Measurements from ENCODE around the gene INPP5D.
"Not testable (repeated sequence)": the region's sequence is repeated elsewhere in the genome, so short reads cannot be mapped to it uniquely, and the experiment has no call there.

INPP5D gene

GRCh38 chr2:233056961-233057605 lies 3.1 kb upstream of the INPP5D start:
- no peak for DNase-seq

DNA sequence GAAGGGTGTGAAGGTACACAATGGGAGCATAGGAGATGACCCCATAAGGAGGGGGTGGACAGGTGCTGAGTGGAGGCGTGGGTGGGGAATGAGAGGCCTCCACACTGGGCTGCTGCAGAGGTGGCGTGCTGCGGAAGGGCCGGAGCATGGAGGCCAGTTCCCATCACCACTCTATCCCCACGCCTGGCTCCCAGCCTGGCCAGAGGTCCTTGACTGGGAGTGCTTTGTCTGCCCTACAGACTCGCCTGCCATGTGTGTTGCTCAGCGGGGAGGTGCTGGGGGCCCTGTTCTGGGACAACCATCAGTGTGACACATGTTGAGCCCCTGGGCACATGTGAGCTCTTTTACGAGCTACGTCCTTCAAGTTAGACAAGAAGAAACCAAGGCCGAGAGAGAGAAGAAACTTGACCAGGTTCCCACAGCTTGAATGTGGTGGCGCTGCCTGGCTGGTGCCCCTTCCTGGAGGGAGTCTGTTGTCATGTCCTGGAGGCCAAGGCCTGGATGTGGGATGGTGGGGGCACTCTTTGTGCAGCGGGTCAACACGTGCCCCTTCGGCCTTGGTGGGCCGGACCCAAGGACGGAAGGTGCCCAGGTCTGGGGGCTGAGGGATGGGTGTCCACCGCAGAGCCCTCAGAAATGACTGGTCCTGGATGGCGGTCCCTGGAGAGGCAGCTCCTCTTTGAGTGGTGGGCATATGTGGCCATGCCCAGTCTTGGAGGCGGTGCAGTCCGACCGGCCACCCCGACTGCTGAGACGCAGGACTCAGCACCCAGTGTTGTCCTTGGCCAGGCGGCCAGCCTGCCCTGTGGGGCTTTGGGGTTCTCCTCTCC lies 1.2 kb upstream of the INPP5D start:
- no peak for DNase-seq

DNA sequence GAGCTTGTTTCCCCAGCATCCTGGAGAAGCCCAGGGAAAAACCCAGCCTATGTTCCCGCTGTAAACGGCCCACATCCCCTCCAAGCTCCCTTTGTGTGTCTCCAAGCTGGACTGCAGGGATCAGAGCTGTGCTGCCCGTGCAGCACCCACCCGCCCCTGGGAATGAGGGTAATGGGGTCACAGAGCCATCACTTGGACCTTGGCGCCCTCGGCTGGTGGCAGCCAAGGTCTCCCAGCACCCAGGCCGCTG lies 670 bp upstream of the INPP5D start:
- DNase-seq = no peak

DNA sequence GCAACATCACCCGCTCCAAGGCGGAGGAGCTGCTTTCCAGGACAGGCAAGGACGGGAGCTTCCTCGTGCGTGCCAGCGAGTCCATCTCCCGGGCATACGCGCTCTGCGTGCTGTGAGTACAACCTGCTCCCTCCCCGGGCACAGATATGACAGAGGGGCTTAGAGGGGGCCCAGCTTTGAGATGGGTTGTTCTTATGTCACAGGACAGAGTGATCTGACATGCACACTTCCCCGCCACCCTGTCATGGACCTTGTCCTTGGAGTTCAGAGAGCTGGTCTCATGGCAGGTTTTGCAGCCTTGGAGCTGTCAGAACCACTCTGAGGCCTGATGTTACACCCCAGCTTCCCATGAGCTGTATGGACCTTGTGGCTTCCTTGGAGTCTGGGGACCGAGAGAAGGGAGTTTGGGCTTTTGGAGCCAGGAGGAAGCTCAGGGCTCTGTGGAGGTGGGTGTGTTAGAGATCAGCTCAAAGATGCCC lies 398 bp downstream of the INPP5D start:
- no peak for DNase-seq

DNA sequence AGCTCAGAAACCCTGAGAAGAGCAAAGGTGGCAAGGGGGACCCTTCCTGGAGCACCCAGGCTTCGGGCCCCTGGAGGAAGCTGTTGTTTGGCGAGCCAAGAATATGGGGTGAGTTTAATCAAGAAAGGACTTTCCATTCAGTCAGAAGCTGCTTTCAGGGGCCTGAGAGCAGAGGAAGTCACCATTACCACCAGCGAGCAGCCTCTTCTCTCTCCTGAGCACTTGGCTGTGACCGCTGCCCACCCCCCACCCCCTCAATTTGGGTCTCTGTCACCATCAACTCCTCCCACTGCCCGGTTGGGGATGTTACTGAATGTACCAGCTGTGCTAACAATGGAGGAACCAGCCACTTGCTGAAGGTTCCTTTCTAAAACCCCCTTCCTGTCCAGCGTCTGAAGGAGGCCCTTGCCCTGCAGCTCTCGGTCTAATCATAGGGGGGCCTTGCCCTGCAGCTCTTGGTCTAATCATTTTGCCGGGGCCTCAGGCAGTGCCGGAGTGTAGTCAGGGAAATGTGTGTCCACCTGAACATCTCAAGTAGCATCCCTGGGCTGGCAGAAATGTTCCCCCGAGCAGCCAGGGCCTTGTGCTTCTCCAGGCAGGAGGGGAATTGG lies 943 bp downstream of the INPP5D start:
- no peak for DNase-seq

GRCh38 chr2:233061591-233062450 lies 1.7 kb downstream of the INPP5D start:
- no peak for DNase-seq

GRCh38 chr2:233062451-233062850 lies 2.3 kb downstream of the INPP5D start:
- DNase-seq = no peak

- no peak for DNase-seq
Observed at GRCh38 chr2:233062946-233063268, 2.8 kb downstream of the INPP5D start.

GRCh38 chr2:233063269-233063975 lies 3.3 kb downstream of the INPP5D start:
- DNase-seq = no peak

DNA sequence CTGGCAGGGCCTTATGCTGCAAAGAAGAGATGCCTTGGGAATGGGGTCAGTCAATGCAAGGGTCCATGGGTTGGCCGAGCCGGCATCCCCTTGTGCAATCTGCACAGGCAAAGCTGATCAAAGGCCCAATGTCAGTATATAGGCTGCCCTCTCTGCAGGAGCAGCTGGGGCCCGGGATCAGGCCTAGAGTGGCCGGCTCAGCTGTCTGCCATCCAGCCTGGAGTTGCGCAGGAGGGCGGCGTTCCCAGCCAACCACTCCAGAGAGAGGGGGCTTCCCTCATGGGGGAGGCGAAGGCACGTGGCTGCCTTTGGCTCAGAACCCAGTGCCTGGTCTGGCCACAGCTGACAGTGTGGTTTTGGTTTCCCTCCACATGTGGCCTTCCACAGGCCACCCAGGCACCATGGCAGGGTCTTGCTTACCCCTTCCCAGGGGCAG lies 3.9 kb downstream of the INPP5D start:
- no peak for DNase-seq

- DNase-seq = no peak
Observed at GRCh38 chr2:233064530-233065199, 4.5 kb downstream of the INPP5D start.

DNA sequence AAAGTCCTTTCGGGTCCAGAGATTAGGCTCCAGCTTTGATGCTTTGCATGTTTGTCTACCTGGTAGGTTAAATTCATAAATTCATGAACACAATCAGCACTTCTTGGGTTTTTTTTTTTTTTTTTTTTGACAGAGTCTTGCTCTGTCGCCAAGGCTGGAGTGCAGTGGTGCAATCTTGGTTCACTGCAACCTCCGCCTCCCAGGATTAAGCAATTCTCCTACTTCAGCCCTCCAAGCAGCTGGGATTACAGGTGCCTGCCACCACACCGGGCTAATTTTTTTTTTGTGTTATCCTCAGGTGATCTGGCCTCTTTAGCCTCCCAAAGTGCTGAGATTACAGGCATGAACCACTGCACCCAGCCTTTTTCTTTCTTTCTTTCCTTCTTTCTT lies 5.1 kb downstream of the INPP5D start:
- DNase-seq = not testable (repeated sequence)

DNA sequence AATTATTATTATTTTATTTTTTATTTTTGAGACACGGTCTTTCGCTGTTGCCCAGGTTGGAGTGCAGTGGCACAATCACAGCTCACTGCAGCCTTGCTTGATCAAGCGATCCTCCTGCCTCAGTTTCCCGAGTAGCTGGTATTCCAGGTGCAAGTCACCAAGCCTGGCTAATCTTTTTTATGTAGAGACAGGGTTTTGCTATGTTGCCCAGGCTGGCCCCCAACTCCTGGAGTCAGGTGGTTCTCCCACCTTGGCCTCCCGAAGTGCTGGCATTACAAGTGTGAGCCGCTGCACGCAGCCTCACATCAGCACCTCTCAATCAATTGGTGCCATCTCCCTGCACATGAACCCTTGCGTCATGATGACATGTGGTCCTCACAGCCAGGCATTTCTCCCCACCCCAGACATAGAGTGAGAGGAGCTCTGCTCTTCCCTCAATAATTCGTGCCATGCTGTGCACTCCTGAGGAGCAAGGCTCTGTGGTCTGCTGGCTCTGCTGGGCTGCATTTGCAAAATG lies 5.9 kb downstream of the INPP5D start:
- no peak for DNase-seq

GRCh38 chr2:233068762-233069418 lies 8.7 kb downstream of the INPP5D start:
- DNase-seq = no peak

DNA sequence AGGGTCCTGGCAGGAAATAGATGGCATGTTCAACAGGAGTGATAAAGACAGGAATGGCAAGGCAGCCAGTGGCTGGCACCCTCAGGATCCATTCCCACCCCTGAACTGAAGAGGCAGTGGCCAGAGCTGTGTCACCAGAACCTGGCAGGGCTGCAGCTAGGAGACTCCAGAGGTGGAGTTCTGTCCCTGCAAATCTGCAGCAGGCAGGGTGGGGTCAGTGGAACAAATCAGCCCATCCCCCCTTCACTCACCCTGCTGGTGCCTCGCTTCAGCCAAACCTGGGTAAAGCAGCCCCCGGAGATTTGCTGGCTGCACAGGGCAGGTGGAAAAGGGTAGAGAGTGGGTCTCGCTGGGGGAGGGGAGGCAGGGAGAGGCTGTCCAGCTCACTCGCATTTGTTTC lies 12.7 kb downstream of the INPP5D start:
- no peak for DNase-seq

GRCh38 chr2:233074106-233074505 lies 14.0 kb downstream of the INPP5D start:
- no peak for DNase-seq

- DNase-seq = no peak
Observed at GRCh38 chr2:233075141-233075965, 15.2 kb downstream of the INPP5D start.

- no peak for DNase-seq
Observed at GRCh38 chr2:233075966-233076339, 15.8 kb downstream of the INPP5D start.

- no peak for DNase-seq
Observed at GRCh38 chr2:233076749-233077148, 16.6 kb downstream of the INPP5D start.

DNA sequence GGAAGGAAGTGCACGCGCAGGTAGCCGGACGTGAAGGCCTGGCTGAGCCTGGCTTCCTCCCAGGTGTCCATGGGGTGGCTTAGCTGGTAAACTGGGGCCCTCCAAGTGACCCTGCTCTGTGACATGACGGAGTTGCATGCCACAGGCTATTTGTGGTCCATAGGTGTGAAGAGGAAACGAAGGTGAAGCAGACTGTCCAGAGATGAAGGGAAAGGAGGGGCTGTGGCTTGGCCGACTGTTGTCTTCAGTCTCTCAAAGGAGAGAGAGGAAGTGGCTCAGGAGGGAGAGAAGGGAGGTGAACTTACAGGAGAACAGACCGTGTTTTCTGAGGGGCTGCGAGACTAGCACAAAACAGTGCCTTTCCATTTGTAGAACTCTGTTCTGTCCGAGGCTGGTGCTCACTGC lies 19.3 kb downstream of the INPP5D start:
- no peak for DNase-seq
